ENCODE data around the gene SCGB1C1. TPM values are rescaled to one million over a fixed set of nuclear protein-coding genes. Genes with fewer than 3 reads are reported as not detected.
A peak's percentile ranks its signal among the peaks of the same experiment; 100 is the strongest.

SCGB1C1 gene
- total RNA-seq, 1 donor from 2014 or later = not detected

GRCh38 chr11:221539-221938 is 28.7 kb downstream of the SCGB1C1 start:
- peaks cover 16% of the 10 kb centered on the region for H3K36me3 Mint-ChIP-seq
- DNase-seq (ENCODE audit: low spot score in 2 of 2, unreplicated experiment in 2 of 2) = no peak
- no peaks in the 10 kb centered on the region for H3K27me3 Mint-ChIP-seq (ENCODE audit: low read depth)
- TF ChIP-seq, protein P1, sequence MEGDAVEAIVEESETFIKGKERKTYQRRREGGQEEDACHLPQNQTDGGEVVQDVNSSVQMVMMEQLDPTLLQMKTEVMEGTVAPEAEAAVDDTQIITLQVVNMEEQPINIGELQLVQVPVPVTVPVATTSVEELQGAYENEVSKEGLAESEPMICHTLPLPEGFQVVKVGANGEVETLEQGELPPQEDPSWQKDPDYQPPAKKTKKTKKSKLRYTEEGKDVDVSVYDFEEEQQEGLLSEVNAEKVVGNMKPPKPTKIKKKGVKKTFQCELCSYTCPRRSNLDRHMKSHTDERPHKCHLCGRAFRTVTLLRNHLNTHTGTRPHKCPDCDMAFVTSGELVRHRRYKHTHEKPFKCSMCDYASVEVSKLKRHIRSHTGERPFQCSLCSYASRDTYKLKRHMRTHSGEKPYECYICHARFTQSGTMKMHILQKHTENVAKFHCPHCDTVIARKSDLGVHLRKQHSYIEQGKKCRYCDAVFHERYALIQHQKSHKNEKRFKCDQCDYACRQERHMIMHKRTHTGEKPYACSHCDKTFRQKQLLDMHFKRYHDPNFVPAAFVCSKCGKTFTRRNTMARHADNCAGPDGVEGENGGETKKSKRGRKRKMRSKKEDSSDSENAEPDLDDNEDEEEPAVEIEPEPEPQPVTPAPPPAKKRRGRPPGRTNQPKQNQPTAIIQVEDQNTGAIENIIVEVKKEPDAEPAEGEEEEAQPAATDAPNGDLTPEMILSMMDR (IDR thresholded peaks at IDR 0.05; ENCODE audit: unreplicated experiment) = no peak
- H3K4me3 Mint-ChIP-seq = no peak overlapping the region
- no peak overlapping the region for H3K27ac Mint-ChIP-seq
- H3K4me1 Mint-ChIP-seq = no peaks in the 10 kb centered on the region
- no peaks in the 10 kb centered on the region for H3K9me3 Mint-ChIP-seq

- Mint-ChIP-seq H3K27ac (no peak overlapping the region), H3K27me3 (ENCODE audit: low read depth) (no peaks in the 10 kb centered on the region), H3K4me3 (no peak overlapping the region), H3K4me1 (no peaks in the 10 kb centered on the region), H3K36me3 (peaks cover 16% of the 10 kb centered on the region), H3K9me3 (no peaks in the 10 kb centered on the region)
- TF ChIP-seq, protein P1 (IDR thresholded peaks at IDR 0.05; ENCODE audit: unreplicated experiment) = no peak
- no peak for DNase-seq (ENCODE audit: low spot score in 2 of 2, unreplicated experiment in 2 of 2)
These were observed 29.3 kb downstream of the SCGB1C1 start for GRCh38 chr11:221998-222789.

DNA sequence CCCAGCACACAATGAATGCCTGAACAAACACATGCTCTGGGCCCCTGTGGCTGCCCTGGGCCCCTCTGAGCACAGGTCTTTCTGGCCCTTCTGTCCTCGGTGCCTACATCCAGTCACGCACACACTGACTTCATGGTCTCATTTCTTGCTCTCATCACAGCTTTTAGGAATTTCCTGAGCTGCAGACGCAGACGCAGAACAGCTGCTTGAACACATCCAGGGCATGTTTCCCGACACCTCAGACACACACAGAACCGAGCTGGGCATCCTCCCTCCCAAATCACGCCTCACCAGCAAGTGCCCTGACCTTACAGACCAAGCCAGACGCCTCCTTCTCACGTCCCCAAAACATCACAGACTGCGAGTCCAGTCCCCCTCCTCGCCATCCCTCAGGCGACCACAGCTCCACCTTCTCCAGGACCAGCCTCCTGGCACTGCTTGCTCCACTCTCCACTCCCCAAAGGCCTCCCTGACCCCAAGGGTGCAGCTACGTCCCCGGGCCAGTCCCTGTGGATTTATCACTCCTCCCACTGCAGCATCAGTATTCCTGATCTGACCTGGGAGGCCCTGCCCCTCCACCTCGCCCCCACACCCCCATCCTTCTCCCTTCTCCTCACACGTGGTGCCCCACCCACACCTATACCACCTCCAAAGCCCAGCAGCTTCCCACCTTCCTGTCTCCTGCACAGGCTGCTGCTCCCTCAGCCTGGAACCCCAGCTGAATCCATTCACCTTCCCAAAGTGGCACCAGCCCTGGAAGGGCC is 30.3 kb downstream of the SCGB1C1 start:
- DNase-seq (ENCODE audit: low spot score in 2 of 2, unreplicated experiment in 2 of 2) = no peak
- Mint-ChIP-seq H3K36me3 (peaks cover 16% of the 10 kb centered on the region), H3K9me3 (no peaks in the 10 kb centered on the region), H3K4me3 (no peak overlapping the region), H3K27me3 (ENCODE audit: low read depth) (no peaks in the 10 kb centered on the region), H3K27ac (peak overlapping the region; percentile 27), H3K4me1 (no peaks in the 10 kb centered on the region)
- TF ChIP-seq, protein P1 (IDR thresholded peaks at IDR 0.05; ENCODE audit: unreplicated experiment) = no peak

GRCh38 chr11:223884-224283 is 31.0 kb downstream of the SCGB1C1 start:
- H3K4me1 Mint-ChIP-seq = no peaks in the 10 kb centered on the region
- DNase-seq (ENCODE audit: low spot score in 2 of 2, unreplicated experiment in 2 of 2) = no peak
- no peaks in the 10 kb centered on the region for H3K27me3 Mint-ChIP-seq (ENCODE audit: low read depth)
- TF ChIP-seq, protein P1 (IDR thresholded peaks at IDR 0.05; ENCODE audit: unreplicated experiment) = no peak
- no peak overlapping the region for H3K4me3 Mint-ChIP-seq
- peaks cover 19% of the 10 kb centered on the region for H3K36me3 Mint-ChIP-seq
- H3K27ac Mint-ChIP-seq = no peak overlapping the region
- no peaks in the 10 kb centered on the region for H3K9me3 Mint-ChIP-seq

DNA sequence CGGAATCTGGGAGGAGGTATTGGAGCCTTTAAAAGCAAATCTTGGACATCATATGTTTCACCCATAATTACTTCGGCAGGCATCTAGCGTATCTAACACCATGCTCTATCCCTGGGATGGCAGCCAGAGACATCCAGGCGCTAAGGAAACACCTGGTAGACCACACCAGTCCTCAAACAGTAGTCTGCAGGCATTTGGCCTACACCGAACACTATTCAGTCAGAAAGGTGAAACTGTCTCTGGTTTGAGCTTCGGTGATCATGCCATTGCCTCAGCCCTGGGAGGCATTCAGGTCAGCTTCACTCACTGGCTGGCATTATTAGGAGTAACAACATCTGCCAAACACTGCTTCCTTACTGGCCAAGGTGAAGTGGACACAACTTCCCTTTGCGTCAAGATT is 31.5 kb downstream of the SCGB1C1 start:
- Mint-ChIP-seq H3K9me3 (no peaks in the 10 kb centered on the region), H3K4me1 (no peaks in the 10 kb centered on the region), H3K27me3 (ENCODE audit: low read depth) (no peaks in the 10 kb centered on the region)

More for the DNA sequence above, 31.5 kb downstream of the SCGB1C1 start:
- Mint-ChIP-seq H3K36me3 (peaks cover 17% of the 10 kb centered on the region), H3K4me3 (no peak overlapping the region), H3K27ac (no peak overlapping the region)
- TF ChIP-seq, protein P1 (IDR thresholded peaks at IDR 0.05; ENCODE audit: unreplicated experiment) = no peak
- no peak for DNase-seq (ENCODE audit: low spot score in 2 of 2, unreplicated experiment in 2 of 2)

Measured in mesothelial cell of epicardium (in vitro differentiated cells).